Cortex of kidney (tissue), 1 donor: ENCODE results near the gene ENKD1.
"Not testable (repeated sequence)": the region's sequence is repeated elsewhere in the genome, so short reads cannot be mapped to it uniquely, and the experiment has no call there.

Experiments
- DNase-seq: peaks from one replicate; lab custom pipeline; 2025; lab: John Stamatoyannopoulos, UW

ENKD1 gene

GRCh38 chr16:67666559-67667452 is at the start of gene ENKD1, which contains the start of gene C16orf86:
ENKD1 (minus strand) TSS chr16:67666750; CDS start chr16:67666442, 308 bp downstream.
C16orf86 (plus strand) TSS chr16:67666814; CDS start chr16:67666971, 157 bp downstream.
- no peak for DNase-seq

GRCh38 chr16:67716097-67716496 is 49.5 kb upstream of the ENKD1 start:
- DNase-seq, result no peak

- DNase-seq, result no peak
Observed at GRCh38 chr16:67714522-67714921, 48.0 kb upstream of the ENKD1 start.

- no peak for DNase-seq
Observed at GRCh38 chr16:67713647-67714273, 47.2 kb upstream of the ENKD1 start.

GRCh38 chr16:67710607-67711006 is 44.1 kb upstream of the ENKD1 start:
- no peak for DNase-seq

- no peak for DNase-seq
Observed at GRCh38 chr16:67709050-67709449, 42.5 kb upstream of the ENKD1 start.

GRCh38 chr16:67708368-67708771 is 41.8 kb upstream of the ENKD1 start:
- DNase-seq, result no peak

- DNase-seq, result no peak
Observed at GRCh38 chr16:67707790-67708189, 41.2 kb upstream of the ENKD1 start.

- DNase-seq, result no peak
Observed at GRCh38 chr16:67707210-67707609, 40.7 kb upstream of the ENKD1 start.

GRCh38 chr16:67704110-67704509 is 37.6 kb upstream of the ENKD1 start:
- no peak for DNase-seq

GRCh38 chr16:67703626-67704025 is 37.1 kb upstream of the ENKD1 start:
- no peak for DNase-seq

- no peak for DNase-seq
Observed at GRCh38 chr16:67702130-67702529, 35.6 kb upstream of the ENKD1 start.

- no peak for DNase-seq
Observed at GRCh38 chr16:67701420-67701819, 34.9 kb upstream of the ENKD1 start.

- no peak for DNase-seq
Observed at GRCh38 chr16:67699265-67699664, 32.7 kb upstream of the ENKD1 start.

- DNase-seq, result no peak
Observed at GRCh38 chr16:67697422-67698185, 31.1 kb upstream of the ENKD1 start.

GRCh38 chr16:67694611-67695010 is 28.1 kb upstream of the ENKD1 start:
- DNase-seq, result no peak

GRCh38 chr16:67693517-67694285 is 27.2 kb upstream of the ENKD1 start:
- not testable (repeated sequence) for DNase-seq

- DNase-seq, result no peak
Observed at GRCh38 chr16:67685388-67686112, 19.0 kb upstream of the ENKD1 start.

- no peak for DNase-seq
Observed at GRCh38 chr16:67683767-67684166, 17.2 kb upstream of the ENKD1 start.

GRCh38 chr16:67679935-67680897 is 13.7 kb upstream of the ENKD1 start:
- DNase-seq, result no peak
